Vagina (tissue), 2 donors: ENCODE data around the gene WEE1. TPM values are rescaled to one million over a fixed set of nuclear protein-coding genes. Genes with fewer than 3 reads are reported as not detected.
"Not testable (repeated sequence)": the region's sequence is repeated elsewhere in the genome, so short reads cannot be mapped to it uniquely, and the experiment has no call there.

ENCODE experiments used
- DNase-seq, 2 donors: peaks; one replicate each; pipeline ENCODE4 v3.0.0-alpha.2; 2017; ENCODE audit errors: extremely low spot score in 2 of 2
- H3K27ac ChIP-seq: fragments of 200-600 bp; sonication (generic); one replicate; pipeline ENCODE4 v1.5.1; 2019
- H3K27me3 ChIP-seq: fragments of 200-600 bp; sonication (generic); one replicate; pipeline ENCODE4 v1.5.1; 2019
- H3K36me3 ChIP-seq, 2 donors: fragments of 200-600 bp; sonication (generic); one replicate each; pipeline ENCODE4 v1.5.1; 2017 to 2019
- H3K4me1 ChIP-seq: fragments of 200-600 bp; sonication (generic); one replicate; pipeline ENCODE4 v1.5.1; 2019
- H3K4me3 ChIP-seq, 2 donors: fragments of 200-600 bp; sonication (generic); 1 replicate in 1 of 2; 2 replicates in 1 of 2; pipeline ENCODE4 v1.5.1; 2016 to 2019
- H3K9me3 ChIP-seq: fragments of 200-600 bp; sonication (generic); one replicate; pipeline ENCODE4 v1.5.1; 2019
- POLR2A ChIP-seq, 2 donors: fragments of 450-650 bp; IDR thresholded peaks; one replicate each; pipeline ENCODE4 v1.6.1; 2017; ENCODE audit warnings: antibody characterized with exemption in 2 of 2, mild to moderate bottlenecking in 2 of 2, moderate library complexity in 2 of 2
- POLR2AphosphoS5 ChIP-seq, 2 donors: sonication (generic); formaldehyde crosslinking; IDR thresholded peaks; one replicate each; pipeline ENCODE4 v1.9.0; 2017; ENCODE audit warnings: antibody characterized with exemption in 2 of 2, mild to moderate bottlenecking in 2 of 2, low read depth in 1 of 2; ENCODE audit not compliant: insufficient read depth in 1 of 2
- intact Hi-C: fragments of 100-400 bp; cut with DNase I; formaldehyde crosslinking; loops from one replicate; pipeline ENCODE4 v1.15.1; 2023
- total RNA-seq: library from RNA; depleted of rRNA; stranded (reverse); fragments of >200 nt; gene quantifications from one replicate; pipeline ENCODE4 v1.2.3, GENCODE V29; 2016
- TF ChIP-seq, protein P1 (sequence below), 3 experiments: fragments of 450-650 bp in 2 of 3; fragments of 200-600 bp in 1 of 3; sonication (generic) in 1 of 3; IDR thresholded peaks; one replicate each; pipeline ENCODE4 v1.5.1; 2017 to 2019; ENCODE audit warnings: antibody characterized with exemption in 3 of 3, mild to moderate bottlenecking in 2 of 3, moderate library complexity in 2 of 3

Gene WEE1
- total RNA-seq, 1 donor from 2014 or later, result 22.1 TPM

DNA sequence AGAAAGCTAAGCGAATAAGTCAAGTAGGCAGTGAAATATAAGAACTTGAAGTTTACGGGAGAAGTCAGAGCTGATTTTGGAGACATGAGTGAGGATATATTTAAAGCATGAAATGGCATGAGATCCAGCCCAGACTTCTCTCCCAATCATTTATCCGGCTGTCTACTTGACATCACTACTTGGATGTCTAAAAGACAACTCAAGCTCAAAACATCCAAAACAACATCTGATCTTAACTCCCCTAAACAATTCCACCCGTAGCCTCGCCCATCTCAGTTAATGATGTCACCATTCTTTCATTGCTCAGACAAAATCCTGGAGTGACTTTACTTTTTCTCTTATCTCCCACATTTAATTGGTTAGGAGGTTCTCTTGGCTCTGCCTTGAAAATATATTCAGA is 44.5 kb downstream of the WEE1 start:
- H3K27ac ChIP-seq, result peak overlapping the region; percentile 60
- H3K36me3 ChIP-seq, result no peaks in the 10 kb centered on the region
- H3K27me3 ChIP-seq, result no peaks in the 10 kb centered on the region
- TF ChIP-seq POLR2AphosphoS5 (IDR thresholded peaks at IDR 0.05; ENCODE audit: insufficient read depth in 1 of 2, low read depth in 1 of 2), result no peak
- TF ChIP-seq, protein P1, sequence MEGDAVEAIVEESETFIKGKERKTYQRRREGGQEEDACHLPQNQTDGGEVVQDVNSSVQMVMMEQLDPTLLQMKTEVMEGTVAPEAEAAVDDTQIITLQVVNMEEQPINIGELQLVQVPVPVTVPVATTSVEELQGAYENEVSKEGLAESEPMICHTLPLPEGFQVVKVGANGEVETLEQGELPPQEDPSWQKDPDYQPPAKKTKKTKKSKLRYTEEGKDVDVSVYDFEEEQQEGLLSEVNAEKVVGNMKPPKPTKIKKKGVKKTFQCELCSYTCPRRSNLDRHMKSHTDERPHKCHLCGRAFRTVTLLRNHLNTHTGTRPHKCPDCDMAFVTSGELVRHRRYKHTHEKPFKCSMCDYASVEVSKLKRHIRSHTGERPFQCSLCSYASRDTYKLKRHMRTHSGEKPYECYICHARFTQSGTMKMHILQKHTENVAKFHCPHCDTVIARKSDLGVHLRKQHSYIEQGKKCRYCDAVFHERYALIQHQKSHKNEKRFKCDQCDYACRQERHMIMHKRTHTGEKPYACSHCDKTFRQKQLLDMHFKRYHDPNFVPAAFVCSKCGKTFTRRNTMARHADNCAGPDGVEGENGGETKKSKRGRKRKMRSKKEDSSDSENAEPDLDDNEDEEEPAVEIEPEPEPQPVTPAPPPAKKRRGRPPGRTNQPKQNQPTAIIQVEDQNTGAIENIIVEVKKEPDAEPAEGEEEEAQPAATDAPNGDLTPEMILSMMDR (IDR thresholded peaks at IDR 0.05), result no peak
- DNase-seq, result no peak
- no peak overlapping the region for H3K4me3 ChIP-seq
- H3K4me1 ChIP-seq, result peaks cover 10% of the 10 kb centered on the region
- intact Hi-C loops, result loop anchor here (10.0 kb wide), 2 partner anchors 137 to 687 kb away; partner anchors contain the start of gene ADM
- H3K9me3 ChIP-seq, result no peaks in the 10 kb centered on the region

DNA sequence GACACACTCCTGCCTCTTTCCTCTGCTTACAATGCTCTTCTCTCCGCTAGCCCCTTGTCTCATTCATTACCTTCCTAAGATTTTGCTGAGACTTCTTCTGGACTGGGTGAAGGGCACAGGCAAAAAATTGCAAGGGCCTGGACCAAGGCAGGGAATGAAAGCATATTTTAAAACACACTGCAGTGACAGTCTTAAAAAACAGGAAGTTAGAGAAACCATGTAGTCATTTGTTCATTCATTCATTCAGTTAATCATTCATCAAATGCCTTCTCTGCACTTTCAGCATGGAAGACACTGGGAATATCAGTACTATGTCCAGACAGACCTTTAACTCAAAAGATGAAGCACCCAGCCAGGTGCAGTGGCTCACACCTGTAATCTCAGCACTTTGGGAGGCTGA is 45.5 kb downstream of the WEE1 start:
- Histone ChIP-seq H3K4me1 (peaks cover 9% of the 10 kb centered on the region), H3K36me3 (no peaks in the 10 kb centered on the region), H3K4me3 (no peak overlapping the region), H3K9me3 (no peaks in the 10 kb centered on the region), H3K27me3 (no peaks in the 10 kb centered on the region), H3K27ac (no peak overlapping the region)
- intact Hi-C loops, result loop anchor here (10.0 kb wide), 2 partner anchors 136 to 686 kb away; partner anchors contain the start of gene ADM
- TF ChIP-seq POLR2AphosphoS5 (IDR thresholded peaks at IDR 0.05; ENCODE audit: insufficient read depth in 1 of 2, low read depth in 1 of 2), result no peak
- TF ChIP-seq, protein P1 (IDR thresholded peaks at IDR 0.05), result no peak
- TF ChIP-seq POLR2A (IDR thresholded peaks at IDR 0.05), result no peak
- no peak for DNase-seq

DNA sequence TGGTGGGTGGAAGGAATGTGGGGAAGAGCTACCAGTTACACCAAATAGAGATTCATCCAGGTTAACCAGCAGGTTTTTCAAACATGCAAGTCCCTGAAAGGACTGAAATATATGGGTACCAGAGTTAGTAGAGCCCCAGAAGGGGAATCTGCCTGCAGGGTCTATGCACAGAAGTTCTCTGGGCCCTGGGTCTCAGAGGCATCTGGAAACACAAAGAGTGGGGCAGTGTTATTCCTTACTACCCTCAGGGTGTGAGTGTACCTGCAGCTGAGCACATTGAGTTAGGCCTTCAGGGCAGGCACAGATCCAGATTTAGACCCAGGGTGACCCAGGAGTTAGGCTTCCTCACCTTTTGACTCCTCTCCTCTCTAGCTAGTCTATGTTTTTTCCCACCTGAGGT is 46.5 kb downstream of the WEE1 start:
- no peak for TF ChIP-seq POLR2A (IDR thresholded peaks at IDR 0.05)
- no peak for TF ChIP-seq POLR2AphosphoS5 (IDR thresholded peaks at IDR 0.05; ENCODE audit: insufficient read depth in 1 of 2, low read depth in 1 of 2)
- TF ChIP-seq, protein P1 (IDR thresholded peaks at IDR 0.05), result no peak
- H3K4me1 ChIP-seq, result peaks cover 1% of the 10 kb centered on the region
- no peaks in the 10 kb centered on the region for H3K27me3 ChIP-seq
- no peaks in the 10 kb centered on the region for H3K9me3 ChIP-seq
- no peak overlapping the region for H3K27ac ChIP-seq
- no peak for DNase-seq
- H3K36me3 ChIP-seq, result no peaks in the 10 kb centered on the region
- intact Hi-C loops, result loop anchor here (10.0 kb wide), 2 partner anchors 135 to 685 kb away; partner anchors contain the start of gene ADM
- no peak overlapping the region for H3K4me3 ChIP-seq

DNA sequence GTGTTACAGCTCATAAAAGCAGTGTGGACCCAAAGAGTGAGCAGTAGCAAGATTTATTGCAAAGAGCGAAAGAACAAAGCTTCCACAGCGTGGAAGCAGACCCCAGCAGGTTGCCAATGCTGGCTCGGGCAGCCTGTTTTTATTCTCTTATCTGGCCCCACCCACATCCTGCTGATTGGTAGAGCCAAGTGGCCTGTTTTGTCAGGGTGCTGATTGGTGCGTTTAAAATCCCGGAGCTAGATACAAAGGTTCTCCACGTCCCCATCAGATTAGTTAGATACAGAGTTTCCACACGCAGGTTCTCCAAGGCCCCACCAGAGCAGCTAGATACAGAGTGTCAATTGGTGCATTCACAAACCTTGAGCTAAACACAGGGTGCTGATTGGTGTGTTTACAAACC is 48.9 kb downstream of the WEE1 start:
- DNase-seq, H3K4me1 ChIP-seq, intact Hi-C loops, H3K36me3 ChIP-seq, H3K27me3 ChIP-seq, H3K4me3 ChIP-seq, H3K27ac ChIP-seq, H3K9me3 ChIP-seq: not testable (repeated sequence)

DNA sequence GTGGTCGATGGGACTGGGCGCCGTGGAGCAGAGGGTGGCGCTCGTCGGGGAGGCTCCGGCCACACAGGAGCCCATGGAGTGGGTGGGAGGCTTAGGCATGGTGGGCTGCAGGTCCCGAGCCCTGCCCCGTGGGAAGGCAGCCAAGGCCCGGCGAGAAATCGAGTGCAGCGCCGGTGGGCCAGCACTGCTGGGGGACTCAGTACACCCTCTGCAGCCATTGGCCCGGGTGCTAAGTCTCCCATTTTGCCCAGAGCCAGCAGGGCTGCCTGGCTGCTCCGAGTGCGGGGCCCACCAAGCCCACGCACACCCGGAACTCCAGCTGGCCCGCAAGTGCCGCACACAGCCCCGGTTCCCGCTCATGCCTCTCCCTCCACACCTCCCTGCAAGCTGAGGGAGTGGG is 49.6 kb downstream of the WEE1 start:
- H3K36me3 ChIP-seq, DNase-seq, H3K27ac ChIP-seq, H3K9me3 ChIP-seq, H3K27me3 ChIP-seq, intact Hi-C loops, H3K4me1 ChIP-seq, H3K4me3 ChIP-seq: not testable (repeated sequence)

DNA sequence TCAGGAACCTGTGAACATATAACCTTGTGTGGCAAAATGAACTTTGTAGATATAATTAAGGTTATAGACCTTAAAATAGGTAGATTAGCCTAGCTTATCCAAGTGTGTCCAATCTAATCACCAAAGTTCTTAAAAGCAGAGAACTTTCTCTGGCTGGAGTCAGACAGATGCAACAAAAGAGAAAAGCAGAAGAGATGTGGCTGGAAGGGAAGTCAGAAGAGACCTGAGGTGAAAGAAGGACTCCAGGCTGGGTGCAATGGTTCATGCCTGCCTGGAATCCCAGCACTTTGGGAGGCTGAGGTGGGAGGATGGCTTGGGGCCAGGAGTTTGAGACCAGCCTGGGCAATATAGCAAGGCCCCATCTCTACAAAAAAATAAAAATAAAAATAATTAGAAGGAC is 51.0 kb downstream of the WEE1 start:
- intact Hi-C loops, result no loop called here

More for the DNA sequence above, 51.0 kb downstream of the WEE1 start:
- no peak for DNase-seq
- no peaks in the 10 kb centered on the region for H3K4me1 ChIP-seq
- TF ChIP-seq, protein P1 (IDR thresholded peaks at IDR 0.05), result no peak
- no peak for TF ChIP-seq POLR2AphosphoS5 (IDR thresholded peaks at IDR 0.05; ENCODE audit: insufficient read depth in 1 of 2, low read depth in 1 of 2)
- TF ChIP-seq POLR2A (IDR thresholded peaks at IDR 0.05), result no peak
- H3K27me3 ChIP-seq, result no peaks in the 10 kb centered on the region
- no peaks in the 10 kb centered on the region for H3K9me3 ChIP-seq
- H3K4me3 ChIP-seq, result no peak overlapping the region
- no peaks in the 10 kb centered on the region for H3K36me3 ChIP-seq
- H3K27ac ChIP-seq, result no peak overlapping the region
